ENCODE measurements around the gene TLCD3B.

DNA sequence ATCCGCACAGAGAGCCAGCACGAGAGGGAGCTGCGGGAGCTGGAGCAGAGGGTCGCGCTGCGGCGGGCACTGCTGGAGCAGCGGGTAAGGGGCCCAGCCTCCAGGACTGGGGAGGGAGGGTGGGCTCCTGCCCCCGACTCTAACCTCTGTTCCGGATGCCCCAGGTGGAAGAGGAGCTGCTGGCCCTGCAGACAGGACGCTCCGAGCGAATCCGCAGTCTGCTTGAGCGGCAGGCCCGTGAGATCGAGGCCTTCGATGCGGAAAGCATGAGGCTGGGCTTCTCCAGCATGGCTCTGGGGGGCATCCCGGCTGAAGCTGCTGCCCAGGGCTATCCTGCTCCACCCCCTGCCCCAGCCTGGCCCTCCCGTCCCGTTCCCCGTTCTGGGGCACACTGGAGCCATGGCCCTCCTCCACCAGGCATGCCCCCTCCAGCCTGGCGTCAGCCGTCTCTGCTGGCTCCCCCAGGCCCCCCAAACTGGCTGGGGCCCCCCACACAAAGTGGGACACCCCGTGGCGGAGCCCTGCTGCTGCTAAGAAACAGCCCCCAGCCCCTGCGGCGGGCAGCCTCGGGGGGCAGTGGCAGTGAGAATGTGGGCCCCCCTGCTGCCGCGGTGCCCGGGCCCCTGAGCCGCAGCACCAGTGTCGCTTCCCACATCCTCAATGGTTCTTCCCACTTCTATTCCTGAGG is 40.0 kb downstream of the TLCD3B start:
- TF ChIP-seq RAD21 (conservative IDR thresholded peaks at IDR 0.05) (no peak), MXI1 (conservative IDR thresholded peaks at IDR 0.05; ENCODE audit: poor library complexity, severe bottlenecking) (no peak), TAF1 (IDR thresholded peaks at IDR 0.05; ENCODE audit: low read depth) (no peak), EZH2 (IDR thresholded peaks at IDR 0.05; ENCODE audit: borderline replicate concordance, insufficient read depth, low read length, poor library complexity, severe bottlenecking) (no peak), EP300 (conservative IDR thresholded peaks at IDR 0.05; ENCODE audit: poor library complexity, severe bottlenecking) (no peak)
- TF ChIP-seq, protein P1, sequence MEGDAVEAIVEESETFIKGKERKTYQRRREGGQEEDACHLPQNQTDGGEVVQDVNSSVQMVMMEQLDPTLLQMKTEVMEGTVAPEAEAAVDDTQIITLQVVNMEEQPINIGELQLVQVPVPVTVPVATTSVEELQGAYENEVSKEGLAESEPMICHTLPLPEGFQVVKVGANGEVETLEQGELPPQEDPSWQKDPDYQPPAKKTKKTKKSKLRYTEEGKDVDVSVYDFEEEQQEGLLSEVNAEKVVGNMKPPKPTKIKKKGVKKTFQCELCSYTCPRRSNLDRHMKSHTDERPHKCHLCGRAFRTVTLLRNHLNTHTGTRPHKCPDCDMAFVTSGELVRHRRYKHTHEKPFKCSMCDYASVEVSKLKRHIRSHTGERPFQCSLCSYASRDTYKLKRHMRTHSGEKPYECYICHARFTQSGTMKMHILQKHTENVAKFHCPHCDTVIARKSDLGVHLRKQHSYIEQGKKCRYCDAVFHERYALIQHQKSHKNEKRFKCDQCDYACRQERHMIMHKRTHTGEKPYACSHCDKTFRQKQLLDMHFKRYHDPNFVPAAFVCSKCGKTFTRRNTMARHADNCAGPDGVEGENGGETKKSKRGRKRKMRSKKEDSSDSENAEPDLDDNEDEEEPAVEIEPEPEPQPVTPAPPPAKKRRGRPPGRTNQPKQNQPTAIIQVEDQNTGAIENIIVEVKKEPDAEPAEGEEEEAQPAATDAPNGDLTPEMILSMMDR (IDR thresholded peaks at IDR 0.05; ENCODE audit: poor library complexity, severe bottlenecking), result no peak

Data from neural cell (in vitro differentiated cells).